ENCODE data around the gene RSBN1L. TPM values are rescaled to one million over a fixed set of nuclear protein-coding genes. Genes with fewer than 3 reads are reported as not detected.

Gene RSBN1L
- total and polyA plus RNA-seq, 2 experiments from 2014 or later: 4.8 to 19.2 TPM

DNA sequence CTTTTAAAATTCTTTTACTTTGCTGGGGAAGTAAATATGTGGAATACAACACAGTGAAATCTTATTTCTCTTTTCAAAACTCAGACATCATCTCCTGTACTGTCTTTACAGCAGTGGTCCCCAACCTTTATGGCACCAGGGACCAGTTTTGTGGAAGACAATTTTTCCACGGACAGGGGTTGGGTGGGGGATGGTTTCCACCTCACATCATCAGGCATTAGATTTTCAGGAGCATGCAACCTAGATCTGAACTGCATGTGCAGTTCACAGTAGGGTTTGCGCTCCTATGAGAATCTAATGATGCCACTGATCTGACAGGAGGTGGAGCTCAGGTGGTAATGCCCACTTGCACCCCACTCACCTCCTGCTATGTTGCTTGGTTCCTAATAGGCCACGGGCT lies 89.8 kb downstream of the RSBN1L start:
- H2AFZ ChIP-seq: no peak overlapping the region
- H3K9me2 ChIP-seq (replicated peaks; ENCODE audit: insufficient read depth): no peaks in the 10 kb centered on the region
- 96% methylated on average over 3 of the region's 3 CpGs for WGBS (ENCODE audit: low lambda C conversion rate, missing lambda C conversion rate)
- H4K20me1 ChIP-seq (ENCODE audit: insufficient read depth, poor library complexity, severe bottlenecking): no peaks in the 10 kb centered on the region
- H3K4me1 ChIP-seq (ENCODE audit: insufficient read depth): no peaks in the 10 kb centered on the region
- no peak for DNase-seq (ENCODE audit: low spot score)
- H3K79me2 ChIP-seq: no peaks in the 10 kb centered on the region
- H3K27ac ChIP-seq: no peak overlapping the region
- H3K4me2 ChIP-seq: no peak overlapping the region
- H3K9me3 ChIP-seq (ENCODE audit: low read depth): no peaks in the 10 kb centered on the region
- TF ChIP-seq EZH2phosphoT487 (IDR thresholded peaks at IDR 0.05; ENCODE audit: low read depth, severe bottlenecking, unreplicated experiment): no peak
- TF ChIP-seq EZH2 (IDR thresholded peaks at IDR 0.05; ENCODE audit: borderline replicate concordance): no peak
- TF ChIP-seq CTCF (IDR thresholded peaks at IDR 0.05; ENCODE audit: poor library complexity): no peak
- no peaks in the 10 kb centered on the region for H3K27me3 ChIP-seq
- H3K36me3 ChIP-seq (replicated peaks; ENCODE audit: insufficient read depth, low read depth): peaks cover 3% of the 10 kb centered on the region
- no peak overlapping the region for H3K4me3 ChIP-seq

GRCh38 chr7:77786741-77787140 lies 90.5 kb downstream of the RSBN1L start:
- no peak for TF ChIP-seq CTCF (IDR thresholded peaks at IDR 0.05; ENCODE audit: poor library complexity)
- TF ChIP-seq EZH2 (IDR thresholded peaks at IDR 0.05; ENCODE audit: borderline replicate concordance): no peak
- no peak for TF ChIP-seq EZH2phosphoT487 (IDR thresholded peaks at IDR 0.05; ENCODE audit: low read depth, severe bottlenecking, unreplicated experiment)
- no peak for DNase-seq (ENCODE audit: low spot score)
- H4K20me1 ChIP-seq (ENCODE audit: insufficient read depth, poor library complexity, severe bottlenecking): no peaks in the 10 kb centered on the region
- H3K79me2 ChIP-seq: no peaks in the 10 kb centered on the region
- peaks cover 3% of the 10 kb centered on the region for H3K36me3 ChIP-seq (replicated peaks; ENCODE audit: insufficient read depth, low read depth)
- no peak overlapping the region for H3K27ac ChIP-seq
- H2AFZ ChIP-seq: no peak overlapping the region
- H3K27me3 ChIP-seq: no peaks in the 10 kb centered on the region
- no peaks in the 10 kb centered on the region for H3K9me2 ChIP-seq (replicated peaks; ENCODE audit: insufficient read depth)
- no peaks in the 10 kb centered on the region for H3K9me3 ChIP-seq (ENCODE audit: low read depth)
- no peak overlapping the region for H3K4me2 ChIP-seq
- no peak overlapping the region for H3K4me3 ChIP-seq
- H3K4me1 ChIP-seq (ENCODE audit: insufficient read depth): peaks cover 4% of the 10 kb centered on the region

GRCh38 chr7:77788327-77788902 lies 92.2 kb downstream of the RSBN1L start:
- DNase-seq (ENCODE audit: low spot score): no peak
- WGBS (ENCODE audit: low lambda C conversion rate, missing lambda C conversion rate): 98% methylated on average over 2 of the region's 2 CpGs
- no peak for TF ChIP-seq CTCF (IDR thresholded peaks at IDR 0.05; ENCODE audit: poor library complexity)
- TF ChIP-seq EZH2 (IDR thresholded peaks at IDR 0.05; ENCODE audit: borderline replicate concordance): no peak
- TF ChIP-seq EZH2phosphoT487 (IDR thresholded peaks at IDR 0.05; ENCODE audit: low read depth, severe bottlenecking, unreplicated experiment): no peak
- H3K36me3 ChIP-seq (replicated peaks; ENCODE audit: insufficient read depth, low read depth): no peaks in the 10 kb centered on the region
- H4K20me1 ChIP-seq (ENCODE audit: insufficient read depth, poor library complexity, severe bottlenecking): no peaks in the 10 kb centered on the region
- no peaks in the 10 kb centered on the region for H3K9me2 ChIP-seq (replicated peaks; ENCODE audit: insufficient read depth)
- H3K4me2 ChIP-seq: no peak overlapping the region
- no peaks in the 10 kb centered on the region for H3K9me3 ChIP-seq (ENCODE audit: low read depth)
- H3K4me3 ChIP-seq: no peak overlapping the region
- H3K27ac ChIP-seq: no peak overlapping the region
- H2AFZ ChIP-seq: no peak overlapping the region
- no peaks in the 10 kb centered on the region for H3K27me3 ChIP-seq
- peaks cover 11% of the 10 kb centered on the region for H3K4me1 ChIP-seq (ENCODE audit: insufficient read depth)
- peaks cover 4% of the 10 kb centered on the region for H3K79me2 ChIP-seq

GRCh38 chr7:77791336-77791735 lies 95.1 kb downstream of the RSBN1L start:
- Histone ChIP-seq H3K36me3 (replicated peaks; ENCODE audit: insufficient read depth, low read depth) (no peaks in the 10 kb centered on the region), H3K79me2 (peaks cover 30% of the 10 kb centered on the region), H2AFZ (no peak overlapping the region), H3K27ac (peak overlapping the region; percentile 53), H3K27me3 (no peaks in the 10 kb centered on the region), H4K20me1 (ENCODE audit: insufficient read depth, poor library complexity, severe bottlenecking) (no peaks in the 10 kb centered on the region), H3K4me2 (peak overlapping the region; percentile 15), H3K9me3 (ENCODE audit: low read depth) (no peaks in the 10 kb centered on the region), H3K4me3 (no peak overlapping the region), H3K9me2 (replicated peaks; ENCODE audit: insufficient read depth) (no peaks in the 10 kb centered on the region), H3K4me1 (ENCODE audit: insufficient read depth) (peaks cover 11% of the 10 kb centered on the region)
- TF ChIP-seq CTCF (IDR thresholded peaks at IDR 0.05; ENCODE audit: poor library complexity) (no peak), EZH2 (IDR thresholded peaks at IDR 0.05; ENCODE audit: borderline replicate concordance) (no peak), EZH2phosphoT487 (IDR thresholded peaks at IDR 0.05; ENCODE audit: low read depth, severe bottlenecking, unreplicated experiment) (no peak)
- DNase-seq (ENCODE audit: low spot score): no peak
- WGBS (ENCODE audit: low lambda C conversion rate, missing lambda C conversion rate): 39% methylated on average over 6 of the region's 6 CpGs
